ENCODE results near the gene MRGPRD.

MRGPRD gene

DNA sequence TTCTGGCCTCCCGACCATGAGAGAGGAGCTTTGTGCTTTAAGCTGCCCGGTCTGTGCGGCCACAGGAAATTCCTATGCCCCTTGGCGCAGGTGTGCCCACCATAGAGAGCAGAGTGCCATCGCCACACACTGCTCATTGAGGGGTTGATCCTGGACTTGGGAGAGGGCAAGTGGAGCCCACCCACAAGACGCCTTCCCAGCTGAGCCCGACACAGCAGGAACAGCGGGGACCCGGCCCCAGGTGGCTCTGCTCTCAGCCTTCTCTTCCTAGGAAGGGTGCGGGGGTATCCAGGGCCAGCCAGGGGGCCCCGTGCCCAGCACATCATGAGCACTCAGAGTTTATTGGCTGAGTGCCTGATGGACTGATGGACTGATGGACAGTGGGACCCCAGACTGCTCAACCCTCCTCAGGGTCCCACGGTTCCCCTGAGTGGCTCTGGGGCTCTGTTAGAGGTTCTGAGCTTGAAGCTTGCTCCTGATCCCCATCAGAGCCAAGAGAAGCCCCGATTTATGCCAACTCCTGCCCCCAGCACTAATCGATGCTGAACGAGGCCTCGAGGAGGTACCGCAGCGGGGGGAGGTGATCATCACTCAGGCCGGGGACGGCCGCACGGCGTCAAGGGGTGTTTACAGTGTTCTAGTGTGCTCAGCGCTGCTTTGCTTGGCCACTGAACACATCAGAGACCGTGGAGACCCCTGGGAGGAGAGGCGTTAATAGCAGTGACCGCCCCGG is 13.5 kb upstream of the MRGPRD start:
- Histone ChIP-seq H3K4me3 (ENCODE audit: low read length) (no peak overlapping the region), H2AK5ac (ENCODE audit: low read length) (no peak overlapping the region), H3K27ac (ENCODE audit: low read depth, low read length) (no peak overlapping the region), H3K79me1 (ENCODE audit: low read length) (no peaks in the 10 kb centered on the region), H3K9ac (ENCODE audit: low read length) (no peak overlapping the region), H3K23ac (ENCODE audit: low read length) (no peak overlapping the region), H3K4ac (ENCODE audit: low read depth, low read length) (no peak overlapping the region), H2BK15ac (replicated peaks; ENCODE audit: low read depth) (no peak overlapping the region), H4K8ac (ENCODE audit: low read depth, low read length) (no peak overlapping the region), H4K5ac (ENCODE audit: low read length) (no peak overlapping the region), H3K79me2 (ENCODE audit: control insufficient read depth, insufficient read depth, low read length) (no peaks in the 10 kb centered on the region), H3K56ac (ENCODE audit: low read length) (no peak overlapping the region), H3K27me3 (ENCODE audit: insufficient read depth, low read length, poor library complexity) (no peaks in the 10 kb centered on the region), H2BK120ac (ENCODE audit: low read depth, low read length) (no peak overlapping the region), H3K4me2 (ENCODE audit: low read length) (no peak overlapping the region), H3K36me3 (ENCODE audit: control insufficient read depth, insufficient read depth, low read length) (no peaks in the 10 kb centered on the region), H2BK5ac (ENCODE audit: low read length) (no peak overlapping the region), H3K18ac (ENCODE audit: low read length) (no peak overlapping the region), H3K4me1 (ENCODE audit: control insufficient read depth, low read depth, low read length) (no peaks in the 10 kb centered on the region)
- DNase-seq: no peak
- no CpG with 5 or more reads among the region's 28 CpGs for WGBS (ENCODE audit: extremely low coverage, insufficient coverage, low lambda C conversion rate)

DNA sequence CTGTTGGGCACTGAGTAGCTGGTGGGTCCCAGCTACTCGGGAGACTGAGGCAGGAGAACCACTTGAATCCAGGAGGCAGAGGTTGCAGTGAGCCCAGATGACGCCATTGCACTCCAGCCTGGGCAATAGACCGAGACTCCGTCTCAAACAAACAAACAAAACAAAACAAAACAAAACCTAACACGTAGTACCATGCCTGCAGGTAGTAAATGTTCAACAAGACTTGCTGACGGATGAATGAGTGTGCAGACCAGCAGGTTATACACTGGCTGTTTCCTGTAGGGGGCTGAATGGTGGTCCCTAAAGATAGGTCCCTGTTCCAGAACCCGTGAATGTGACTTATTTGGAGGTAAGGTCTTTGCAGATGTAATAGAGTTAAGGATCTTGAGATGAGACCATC is 12.8 kb upstream of the MRGPRD start:
- no CpG with 5 or more reads among the region's 7 CpGs for WGBS (ENCODE audit: extremely low coverage, insufficient coverage, low lambda C conversion rate)
- Histone ChIP-seq H2AK5ac (ENCODE audit: low read length) (no peak overlapping the region), H4K8ac (ENCODE audit: low read depth, low read length) (no peak overlapping the region), H3K4me1 (ENCODE audit: control insufficient read depth, low read depth, low read length) (no peaks in the 10 kb centered on the region), H3K4me2 (ENCODE audit: low read length) (no peak overlapping the region), H3K4ac (ENCODE audit: low read depth, low read length) (no peak overlapping the region), H3K9ac (ENCODE audit: low read length) (no peak overlapping the region), H3K79me2 (ENCODE audit: control insufficient read depth, insufficient read depth, low read length) (no peaks in the 10 kb centered on the region), H3K27me3 (ENCODE audit: insufficient read depth, low read length, poor library complexity) (no peaks in the 10 kb centered on the region), H4K5ac (ENCODE audit: low read length) (no peak overlapping the region), H3K27ac (ENCODE audit: low read depth, low read length) (no peak overlapping the region), H3K79me1 (ENCODE audit: low read length) (no peaks in the 10 kb centered on the region), H3K23ac (ENCODE audit: low read length) (no peak overlapping the region), H3K4me3 (ENCODE audit: low read length) (no peak overlapping the region), H2BK15ac (replicated peaks; ENCODE audit: low read depth) (no peak overlapping the region), H3K36me3 (ENCODE audit: control insufficient read depth, insufficient read depth, low read length) (no peaks in the 10 kb centered on the region), H3K56ac (ENCODE audit: low read length) (no peak overlapping the region), H3K18ac (ENCODE audit: low read length) (no peak overlapping the region), H2BK5ac (ENCODE audit: low read length) (no peak overlapping the region), H2BK120ac (ENCODE audit: low read depth, low read length) (no peak overlapping the region)
- no peak for DNase-seq

DNA sequence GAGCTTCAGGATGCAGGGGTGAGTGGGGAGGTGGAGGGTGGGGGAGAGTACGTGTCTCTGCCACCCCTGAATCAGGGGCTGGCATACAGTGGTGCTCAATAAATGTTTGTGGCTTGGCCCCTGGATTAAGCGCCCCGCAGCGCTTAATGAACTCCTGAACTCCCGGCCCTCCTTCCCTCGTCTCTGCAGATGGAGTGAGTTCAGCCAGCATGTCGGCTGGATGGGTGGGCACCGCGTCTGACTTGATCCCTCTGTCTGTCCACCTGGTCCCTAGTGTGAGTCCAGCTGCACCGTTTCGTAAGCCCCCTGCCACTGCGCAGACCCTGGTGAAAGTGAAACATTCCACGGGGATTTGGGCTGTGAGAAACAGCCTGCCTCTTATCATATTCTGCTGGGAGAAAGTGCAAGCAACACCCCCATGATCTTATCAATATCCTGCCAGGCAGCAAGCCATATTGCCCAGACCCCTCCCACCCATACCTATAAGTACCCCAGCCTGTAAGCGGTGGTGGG is 12.0 kb upstream of the MRGPRD start:
- DNase-seq: no peak
- WGBS (ENCODE audit: extremely low coverage, insufficient coverage, low lambda C conversion rate): no CpG with 5 or more reads among the region's 14 CpGs
- Histone ChIP-seq H3K4me3 (ENCODE audit: low read length) (no peak overlapping the region), H3K4ac (ENCODE audit: low read depth, low read length) (no peak overlapping the region), H3K4me1 (ENCODE audit: control insufficient read depth, low read depth, low read length) (no peaks in the 10 kb centered on the region), H3K79me1 (ENCODE audit: low read length) (no peaks in the 10 kb centered on the region), H3K9ac (ENCODE audit: low read length) (no peak overlapping the region), H2BK5ac (ENCODE audit: low read length) (no peak overlapping the region), H2BK120ac (ENCODE audit: low read depth, low read length) (no peak overlapping the region), H3K18ac (ENCODE audit: low read length) (no peak overlapping the region), H2BK15ac (replicated peaks; ENCODE audit: low read depth) (no peak overlapping the region), H3K56ac (ENCODE audit: low read length) (no peak overlapping the region), H3K4me2 (ENCODE audit: low read length) (no peak overlapping the region), H3K23ac (ENCODE audit: low read length) (no peak overlapping the region), H3K79me2 (ENCODE audit: control insufficient read depth, insufficient read depth, low read length) (no peaks in the 10 kb centered on the region), H4K5ac (ENCODE audit: low read length) (no peak overlapping the region), H3K36me3 (ENCODE audit: control insufficient read depth, insufficient read depth, low read length) (no peaks in the 10 kb centered on the region), H2AK5ac (ENCODE audit: low read length) (no peak overlapping the region), H3K27ac (ENCODE audit: low read depth, low read length) (no peak overlapping the region), H4K8ac (ENCODE audit: low read depth, low read length) (no peak overlapping the region), H3K27me3 (ENCODE audit: insufficient read depth, low read length, poor library complexity) (no peaks in the 10 kb centered on the region)

DNA sequence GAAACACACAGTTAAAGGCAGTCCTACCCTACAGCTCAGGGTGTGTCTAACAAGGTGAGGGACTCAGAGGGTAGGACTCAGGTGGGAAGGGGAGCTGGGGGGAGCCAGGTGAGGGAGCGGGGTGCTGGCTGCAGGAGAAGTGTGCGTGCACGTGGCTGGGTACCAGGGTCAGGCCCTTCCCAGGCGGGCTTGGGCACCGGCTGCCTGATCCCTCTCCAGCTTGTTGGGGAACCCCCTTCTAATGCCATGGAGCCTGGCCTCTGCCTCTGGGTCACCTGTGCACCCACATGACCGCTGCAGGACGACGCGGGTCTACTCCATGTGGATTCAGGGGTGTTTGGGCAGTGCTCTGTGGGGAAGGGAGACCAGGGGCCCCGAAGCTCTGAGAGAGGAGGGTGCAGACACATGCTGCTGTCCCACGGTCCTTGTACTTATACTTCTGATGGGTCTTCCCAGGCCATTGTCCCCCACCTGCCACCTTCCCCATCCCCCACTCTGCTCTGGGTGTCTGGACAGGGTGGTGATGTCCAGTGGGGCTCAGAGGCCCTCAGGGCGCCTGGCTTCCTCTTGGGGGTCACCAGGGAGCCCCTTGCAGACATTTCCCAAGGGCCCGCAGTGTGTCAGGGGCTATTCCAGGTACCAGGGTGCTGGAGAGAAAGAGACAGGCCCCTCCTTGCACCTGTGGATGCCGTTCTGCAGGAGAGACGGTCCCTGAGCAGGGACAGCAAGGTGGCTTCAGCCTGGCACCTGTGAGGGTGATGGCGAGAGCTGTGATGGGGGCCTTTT is 10.4 kb upstream of the MRGPRD start:
- Histone ChIP-seq H3K23ac (ENCODE audit: low read length) (no peak overlapping the region), H3K4me1 (ENCODE audit: control insufficient read depth, low read depth, low read length) (no peaks in the 10 kb centered on the region), H2BK5ac (ENCODE audit: low read length) (no peak overlapping the region), H2BK120ac (ENCODE audit: low read depth, low read length) (no peak overlapping the region), H3K4ac (ENCODE audit: low read depth, low read length) (no peak overlapping the region), H3K79me2 (ENCODE audit: control insufficient read depth, insufficient read depth, low read length) (no peaks in the 10 kb centered on the region), H2AK5ac (ENCODE audit: low read length) (no peak overlapping the region), H3K4me2 (ENCODE audit: low read length) (no peak overlapping the region), H3K18ac (ENCODE audit: low read length) (no peak overlapping the region), H3K27me3 (ENCODE audit: insufficient read depth, low read length, poor library complexity) (no peaks in the 10 kb centered on the region), H3K79me1 (ENCODE audit: low read length) (no peaks in the 10 kb centered on the region), H3K4me3 (ENCODE audit: low read length) (no peak overlapping the region), H2BK15ac (replicated peaks; ENCODE audit: low read depth) (no peak overlapping the region), H4K5ac (ENCODE audit: low read length) (no peak overlapping the region), H3K56ac (ENCODE audit: low read length) (no peak overlapping the region), H4K8ac (ENCODE audit: low read depth, low read length) (no peak overlapping the region), H3K36me3 (ENCODE audit: control insufficient read depth, insufficient read depth, low read length) (no peaks in the 10 kb centered on the region), H3K27ac (ENCODE audit: low read depth, low read length) (no peak overlapping the region), H3K9ac (ENCODE audit: low read length) (no peak overlapping the region)
- WGBS (ENCODE audit: extremely low coverage, insufficient coverage, low lambda C conversion rate): no CpG with 5 or more reads among the region's 16 CpGs
- DNase-seq: no peak

DNA sequence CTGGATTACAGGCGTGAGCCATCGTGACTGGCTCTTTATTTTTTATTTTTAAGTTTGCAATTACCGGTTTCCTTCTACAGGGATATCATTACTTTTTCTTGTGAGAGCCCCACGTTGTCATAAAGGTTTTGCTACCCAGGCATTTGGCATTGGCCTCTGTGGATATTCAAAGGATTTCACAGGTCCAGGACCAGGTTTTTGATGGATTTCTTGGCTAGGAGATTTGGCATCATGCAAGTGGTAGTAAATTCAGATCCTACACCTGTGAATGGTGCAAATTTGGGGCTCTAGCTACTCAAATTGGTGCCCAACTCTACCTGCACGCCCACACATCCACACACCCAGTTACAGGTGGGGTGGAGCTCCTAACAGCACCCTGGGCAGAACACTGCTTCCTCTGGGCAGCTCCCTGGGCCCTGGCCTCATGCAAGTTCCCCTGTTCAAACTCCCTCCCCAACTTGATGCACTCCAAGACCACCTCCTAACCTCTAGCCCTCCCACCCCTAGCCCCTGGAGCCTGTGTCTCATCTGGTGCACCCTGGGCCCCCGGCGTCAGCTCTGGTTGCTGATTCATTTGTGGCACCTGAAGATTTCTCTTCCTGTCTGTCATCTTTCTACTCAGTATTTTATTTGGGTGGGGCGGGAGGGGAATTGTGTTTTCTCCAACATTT is 9.3 kb upstream of the MRGPRD start:
- no peak overlapping the region for H3K4ac ChIP-seq (ENCODE audit: low read depth, low read length)
- WGBS (ENCODE audit: extremely low coverage, insufficient coverage, low lambda C conversion rate): no CpG with 5 or more reads among the region's 8 CpGs

More for the DNA sequence above, 9.3 kb upstream of the MRGPRD start:
- no peak overlapping the region for H3K56ac ChIP-seq (ENCODE audit: low read length)
- H3K36me3 ChIP-seq (ENCODE audit: control insufficient read depth, insufficient read depth, low read length): no peaks in the 10 kb centered on the region
- H3K4me2 ChIP-seq (ENCODE audit: low read length): no peak overlapping the region
- H2BK15ac ChIP-seq (replicated peaks; ENCODE audit: low read depth): no peak overlapping the region
- no peak for DNase-seq
- no peak overlapping the region for H3K4me3 ChIP-seq (ENCODE audit: low read length)
- no peaks in the 10 kb centered on the region for H3K79me2 ChIP-seq (ENCODE audit: control insufficient read depth, insufficient read depth, low read length)
- H3K18ac ChIP-seq (ENCODE audit: low read length): no peak overlapping the region
- no peak overlapping the region for H2BK120ac ChIP-seq (ENCODE audit: low read depth, low read length)
- no peak overlapping the region for H4K8ac ChIP-seq (ENCODE audit: low read depth, low read length)
- no peak overlapping the region for H2AK5ac ChIP-seq (ENCODE audit: low read length)
- no peak overlapping the region for H4K5ac ChIP-seq (ENCODE audit: low read length)
- no peak overlapping the region for H3K27ac ChIP-seq (ENCODE audit: low read depth, low read length)
- no peaks in the 10 kb centered on the region for H3K27me3 ChIP-seq (ENCODE audit: insufficient read depth, low read length, poor library complexity)
- no peaks in the 10 kb centered on the region for H3K4me1 ChIP-seq (ENCODE audit: control insufficient read depth, low read depth, low read length)
- H2BK5ac ChIP-seq (ENCODE audit: low read length): no peak overlapping the region
- H3K79me1 ChIP-seq (ENCODE audit: low read length): no peaks in the 10 kb centered on the region
- H3K23ac ChIP-seq (ENCODE audit: low read length): no peak overlapping the region
- H3K9ac ChIP-seq (ENCODE audit: low read length): no peak overlapping the region

Data from mesendoderm (in vitro differentiated cells).